CD4-positive, CD25-positive, alpha-beta regulatory T cell (primary cell): ENCODE results near the gene ZNF860. TPM values are rescaled to one million over a fixed set of nuclear protein-coding genes. Genes with fewer than 3 reads are reported as not detected.
A peak's percentile ranks its signal among the peaks of the same experiment; 100 is the strongest.

Source experiments
- ATAC-seq, 2 donors: fragments of 150-1000 bp; cut with Tn5 transposase; one replicate each; pipeline ENCODE4 v1.10.0; 2021; ENCODE audit warnings: low read depth in 2 of 2, moderate number of reproducible peaks in 2 of 2, moderate library complexity in 1 of 2
- DNase-seq, 3 donors: peaks; one replicate each; pipeline versions ENCODE4 v3.0.0 to v3.0.0-alpha.2; 2012 to 2022; ENCODE audit warnings: mixed read lengths in 1 of 3
- H3K27ac ChIP-seq: one replicate; pipeline ENCODE4 v1.7.0; 2013; ENCODE audit warnings: mild to moderate bottlenecking, low read length; ENCODE audit not compliant: insufficient read depth, poor library complexity, severe bottlenecking
- H3K27me3 ChIP-seq: one replicate; pipeline ENCODE4 v1.7.0; 2013; ENCODE audit warnings: low read length; ENCODE audit not compliant: control insufficient read depth, insufficient read depth
- H3K36me3 ChIP-seq: one replicate; pipeline ENCODE4 v1.7.0; 2013; ENCODE audit warnings: mild to moderate bottlenecking, low read length, moderate library complexity; ENCODE audit not compliant: control insufficient read depth, insufficient read depth
- H3K4me1 ChIP-seq: 2 replicates; pipeline ENCODE4 v1.7.0; 2013; ENCODE audit warnings: mild to moderate bottlenecking, low read length; ENCODE audit not compliant: insufficient read depth, control insufficient read depth, poor library complexity, severe bottlenecking
- H3K4me3 ChIP-seq: one replicate; pipeline ENCODE4 v1.7.0; 2013; ENCODE audit warnings: low read depth, mild to moderate bottlenecking, low read length, moderate library complexity
- H3K9me3 ChIP-seq, 2 experiments: 1 replicate in 1 of 2; 2 replicates in 1 of 2; pipeline ENCODE4 v1.7.0; 2013; ENCODE audit warnings: low read length in 2 of 2, mild to moderate bottlenecking in 1 of 2, moderate library complexity in 1 of 2; ENCODE audit not compliant: control insufficient read depth in 2 of 2
- H3K27ac Mint-ChIP-seq, 3 donors: one replicate each; pipeline ENCODE4 v1.8.0; 2020 to 2022; ENCODE audit warnings: mild to moderate bottlenecking in 3 of 3, mixed read lengths in 3 of 3, moderate library complexity in 2 of 3
- H3K27me3 Mint-ChIP-seq: one replicate; pipeline ENCODE4 v1.8.0; 2022; ENCODE audit warnings: mild to moderate bottlenecking, mixed read lengths
- H3K36me3 Mint-ChIP-seq: one replicate; pipeline ENCODE4 v1.8.0; 2020; ENCODE audit warnings: mixed read lengths
- H3K4me1 Mint-ChIP-seq, 4 donors: one replicate each; pipeline ENCODE4 v1.8.0; 2020 to 2022; ENCODE audit warnings: mixed read lengths in 4 of 4, mild to moderate bottlenecking in 1 of 4
- H3K4me3 Mint-ChIP-seq, 4 donors: one replicate each; pipeline ENCODE4 v1.8.0; 2020 to 2022; ENCODE audit warnings: mild to moderate bottlenecking in 4 of 4, mixed read lengths in 4 of 4, moderate library complexity in 3 of 4
- H3K9me3 Mint-ChIP-seq, 7 donors: one replicate each; pipeline ENCODE4 v1.8.0; 2020 to 2022; ENCODE audit warnings: mixed read lengths in 7 of 7, mild to moderate bottlenecking in 3 of 7, moderate library complexity in 2 of 7
- polyA plus RNA-seq, 4 donors: library from polyadenylated mRNA; unstranded; fragments of 300-500 nt; fragmentation: Illumina TruSeq; gene quantifications; one replicate each; pipeline ENCODE4 v1.2.3, GENCODE V29; 2021
- total RNA-seq: library from RNA; stranded (reverse); gene quantifications from one replicate; pipeline ENCODE4 v1.2.3, GENCODE V29; 2022

The ZNF860 gene
- total and polyA plus RNA-seq, 5 donors from 2014 or later, result not detected

GRCh38 chr3:31999907-32000439, 18.4 kb downstream of the ZNF860 start:
- ATAC-seq (no peak), DNase-seq (no peak)
- Histone ChIP-seq H3K9me3 (no peaks in the 10 kb centered on the region), H3K27me3 (no peaks in the 10 kb centered on the region), H3K4me1 (no peaks in the 10 kb centered on the region), H3K4me3 (no peak overlapping the region), H3K36me3 (no peaks in the 10 kb centered on the region), H3K27ac (no peak overlapping the region)
- Mint-ChIP-seq H3K36me3 (no peaks in the 10 kb centered on the region), H3K4me3 (no peak overlapping the region), H3K9me3 (peaks cover 0 to 6% (median 0%) of the 10 kb centered on the region in 7 donors), H3K4me1 (no peaks in the 10 kb centered on the region), H3K27ac (no peak overlapping the region), H3K27me3 (peaks cover 48% of the 10 kb centered on the region)

- H3K36me3 ChIP-seq, result no peaks in the 10 kb centered on the region
- Mint-ChIP-seq H3K27me3 (peaks cover 48% of the 10 kb centered on the region), H3K36me3 (no peaks in the 10 kb centered on the region), H3K4me3 (no peak overlapping the region), H3K27ac (no peak overlapping the region), H3K9me3 (peaks cover 0 to 6% (median 0%) of the 10 kb centered on the region in 7 donors), H3K4me1 (no peaks in the 10 kb centered on the region)
- H3K9me3 ChIP-seq, result no peaks in the 10 kb centered on the region
- H3K27me3 ChIP-seq, result no peaks in the 10 kb centered on the region
- H3K4me3 ChIP-seq, result no peak overlapping the region
- DNase-seq (no peak), ATAC-seq (no peak)
- no peak overlapping the region for H3K27ac ChIP-seq
- H3K4me1 ChIP-seq, result no peaks in the 10 kb centered on the region
These were observed 19.3 kb downstream of the ZNF860 start for GRCh38 chr3:32000877-32001276.

- Mint-ChIP-seq H3K9me3 (peaks cover 0 to 4% (median 0%) of the 10 kb centered on the region in 7 donors), H3K4me1 (no peaks in the 10 kb centered on the region), H3K4me3 (no peak overlapping the region), H3K36me3 (no peaks in the 10 kb centered on the region), H3K27ac (peak overlapping the region in 1 of 3 donors; percentile 6), H3K27me3 (peaks cover 53% of the 10 kb centered on the region)
- ATAC-seq (no peak), DNase-seq (no peak)
- peaks cover 3% of the 10 kb centered on the region for H3K27me3 ChIP-seq
- H3K36me3 ChIP-seq, result no peaks in the 10 kb centered on the region
- no peak overlapping the region for H3K4me3 ChIP-seq
- H3K4me1 ChIP-seq, result no peaks in the 10 kb centered on the region
- H3K27ac ChIP-seq, result no peak overlapping the region
- H3K9me3 ChIP-seq, result no peaks in the 10 kb centered on the region
These were observed 21.2 kb downstream of the ZNF860 start for GRCh38 chr3:32002561-32003368.

GRCh38 chr3:32003380-32003779, 21.8 kb downstream of the ZNF860 start:
- Mint-ChIP-seq H3K9me3 (peaks cover 0 to 4% (median 0%) of the 10 kb centered on the region in 7 donors), H3K27ac (no peak overlapping the region), H3K27me3 (peaks cover 54% of the 10 kb centered on the region), H3K4me3 (no peak overlapping the region), H3K4me1 (no peaks in the 10 kb centered on the region), H3K36me3 (no peaks in the 10 kb centered on the region)
- Histone ChIP-seq H3K4me1 (no peaks in the 10 kb centered on the region), H3K27ac (no peak overlapping the region), H3K4me3 (no peak overlapping the region), H3K27me3 (peaks cover 3% of the 10 kb centered on the region), H3K36me3 (no peaks in the 10 kb centered on the region), H3K9me3 (no peaks in the 10 kb centered on the region)
- no peak for ATAC-seq
- no peak for DNase-seq

- Histone ChIP-seq H3K4me3 (no peak overlapping the region), H3K27me3 (peaks cover 3% of the 10 kb centered on the region), H3K36me3 (no peaks in the 10 kb centered on the region), H3K9me3 (no peaks in the 10 kb centered on the region), H3K4me1 (no peaks in the 10 kb centered on the region), H3K27ac (no peak overlapping the region)
- no peak overlapping the region for H3K27ac Mint-ChIP-seq
- H3K36me3 Mint-ChIP-seq, result no peaks in the 10 kb centered on the region
- no peak overlapping the region for H3K4me3 Mint-ChIP-seq
- H3K4me1 Mint-ChIP-seq, result no peaks in the 10 kb centered on the region
- DNase-seq (no peak), ATAC-seq (no peak)
- H3K9me3 Mint-ChIP-seq, result peaks cover 0 to 4% (median 0%) of the 10 kb centered on the region in 7 donors
- peaks cover 52% of the 10 kb centered on the region for H3K27me3 Mint-ChIP-seq
These were observed 22.7 kb downstream of the ZNF860 start for GRCh38 chr3:32004113-32004765.

- Mint-ChIP-seq H3K4me1 (peaks cover 0 to 5% (median 0%) of the 10 kb centered on the region in 4 donors), H3K27me3 (peaks cover 24% of the 10 kb centered on the region), H3K4me3 (no peak overlapping the region), H3K27ac (no peak overlapping the region), H3K9me3 (peaks cover 0 to 6% (median 0%) of the 10 kb centered on the region in 7 donors), H3K36me3 (no peaks in the 10 kb centered on the region)
- Histone ChIP-seq H3K27ac (no peak overlapping the region), H3K4me3 (no peak overlapping the region), H3K9me3 (no peaks in the 10 kb centered on the region), H3K4me1 (no peaks in the 10 kb centered on the region), H3K27me3 (peaks cover 3% of the 10 kb centered on the region), H3K36me3 (no peaks in the 10 kb centered on the region)
- no peak for ATAC-seq
- no peak for DNase-seq
These were observed 27.6 kb downstream of the ZNF860 start for GRCh38 chr3:32009101-32009500.

- DNase-seq, result peak in 1 of 3 donors; percentile 7
- H3K27ac ChIP-seq, result no peak overlapping the region
- no peak for ATAC-seq
- H3K4me1 ChIP-seq, result no peaks in the 10 kb centered on the region
- Mint-ChIP-seq H3K4me3 (no peak overlapping the region), H3K27ac (no peak overlapping the region), H3K9me3 (peaks cover 0 to 4% (median 0%) of the 10 kb centered on the region in 7 donors), H3K4me1 (peaks cover 0 to 5% (median 0%) of the 10 kb centered on the region in 4 donors), H3K27me3 (peaks cover 26% of the 10 kb centered on the region), H3K36me3 (no peaks in the 10 kb centered on the region)
- peaks cover 3% of the 10 kb centered on the region for H3K27me3 ChIP-seq
- no peak overlapping the region for H3K4me3 ChIP-seq
- H3K9me3 ChIP-seq, result no peaks in the 10 kb centered on the region
- no peaks in the 10 kb centered on the region for H3K36me3 ChIP-seq
These were observed 28.4 kb downstream of the ZNF860 start for GRCh38 chr3:32009957-32010356.
